PC-3 (cell line): ENCODE data around the gene ZNF358.

ENCODE experiments used
- CTCF ChIP-seq: fragments of 300-600 bp; sonication (generic); conservative IDR thresholded peaks from 2 replicates; pipeline ENCODE4 v1.5.1; 2017; ENCODE audit warnings: antibody characterized with exemption, low read depth, mild to moderate bottlenecking, low read length
- EZH2 ChIP-seq: fragments of 300-600 bp; sonication (generic); IDR thresholded peaks from one replicate; pipeline ENCODE4 v1.6.1; 2017; ENCODE audit warnings: antibody characterized with exemption, mild to moderate bottlenecking, low read length; ENCODE audit not compliant: unreplicated experiment

- TF ChIP-seq CTCF (no peak), EZH2 (no peak)
Observed at GRCh38 chr19:7524992-7525739, 9.3 kb downstream of the ZNF358 start.
